K562 (cell line): ENCODE measurements around the gene HMCN2. TPM values are rescaled to one million over a fixed set of nuclear protein-coding genes. Genes with fewer than 3 reads are reported as not detected.

Experiments
- ESRRA ChIP-seq: fragments of 450-650 bp; IDR thresholded peaks from 2 replicates; pipeline ENCODE4 v1.6.1; 2014; ENCODE audit warnings: low read depth, mild to moderate bottlenecking, moderate library complexity, borderline replicate concordance
- HDGF ChIP-seq: fragments of 450-650 bp; IDR thresholded peaks from 2 replicates; pipeline ENCODE4 v1.6.1; 2016
- HNRNPH1 ChIP-seq: fragments of 200-400 bp; formaldehyde crosslinking; optimal IDR thresholded peaks from 2 replicates; pipeline ENCODE3; 2017; ENCODE audit warnings: low read depth, mild to moderate bottlenecking, low read length, moderate library complexity
- KDM4B ChIP-seq, 2 experiments: fragments of 450-650 bp in 1 of 2; sonication (generic) in 1 of 2; IDR thresholded peaks; 2 replicates each; pipeline ENCODE4 v1.6.1; 2016 to 2017; ENCODE audit warnings: borderline replicate concordance in 2 of 2, antibody characterized with exemption in 1 of 2, low read depth in 1 of 2, mild to moderate bottlenecking in 1 of 2
- MYBL2 ChIP-seq, 2 experiments: fragments of 450-650 bp in 1 of 2; sonication (generic) in 1 of 2; formaldehyde crosslinking in 1 of 2; IDR thresholded peaks; 2 replicates each; pipeline versions ENCODE4 v1.6.1 to v1.8.1; 2017 to 2022; ENCODE audit warnings: borderline replicate concordance in 1 of 2, inconsistent platforms in 1 of 2, low read depth in 1 of 2, mild to moderate bottlenecking in 1 of 2, missing genetic modification reagents in 1 of 2, moderate library complexity in 1 of 2
- MYC ChIP-seq, 2 experiments: fragments of 250-450 bp in 1 of 2; sonication (Bioruptor Pico) in 1 of 2; IDR thresholded peaks; 2 replicates each; pipeline versions ENCODE4 v1.5.1 to v1.6.1; 2012 to 2021; ENCODE audit warnings: low read depth in 2 of 2, borderline replicate concordance in 1 of 2, improper control_type of control experiment in 1 of 2, low read length in 1 of 2, mild to moderate bottlenecking in 1 of 2, moderate library complexity in 1 of 2
- NCOA4 ChIP-seq: fragments of 450-650 bp; IDR thresholded peaks from 2 replicates; pipeline ENCODE4 v1.6.1; 2018; ENCODE audit warnings: mild to moderate bottlenecking; ENCODE audit not compliant: partially characterized antibody
- NFYB ChIP-seq: IDR thresholded peaks from 2 replicates; pipeline ENCODE4 v1.6.1; 2011; ENCODE audit warnings: mild to moderate bottlenecking, moderate library complexity; ENCODE audit not compliant: insufficient read length; ENCODE audit errors: extremely low read depth
- PRMT5 ChIP-seq: sonication (generic); formaldehyde crosslinking; IDR thresholded peaks from 2 replicates; pipeline ENCODE4 v1.5.0; 2020; ENCODE audit warnings: missing genetic modification reagents
- THAP7 ChIP-seq: fragments of 250-450 bp; sonication (Bioruptor Pico); IDR thresholded peaks from 2 replicates; pipeline ENCODE4 v1.5.0; 2021
- TRIM24 ChIP-seq, 2 experiments: fragments of 450-650 bp; IDR thresholded peaks; 2 replicates each; pipeline ENCODE4 v1.6.1; 2016
- U2AF1 ChIP-seq: fragments of 200-400 bp; formaldehyde crosslinking; optimal IDR thresholded peaks from 2 replicates; pipeline ENCODE3; 2017; ENCODE audit warnings: mild to moderate bottlenecking, low read depth, low read length, moderate library complexity
- ZMIZ1 ChIP-seq, 2 experiments: fragments of 150-350 bp in 1 of 2; IDR thresholded peaks; 2 replicates each; pipeline ENCODE4 v1.6.1; 2012 to 2016; ENCODE audit warnings: low read depth in 2 of 2, low read length in 2 of 2, mild to moderate bottlenecking in 1 of 2, moderate library complexity in 1 of 2
- ZNF263 ChIP-seq: sonication (generic); formaldehyde crosslinking; IDR thresholded peaks from 2 replicates; pipeline ENCODE4 v1.8.0; 2022; ENCODE audit warnings: mild to moderate bottlenecking, missing genetic modification reagents, borderline replicate concordance
- ZNF512 ChIP-seq: IDR thresholded peaks from 2 replicates; pipeline ENCODE4 v1.6.1; 2016; ENCODE audit warnings: missing genetic modification characterization, missing compliant biosample characterization
- ZNF586 ChIP-seq: fragments of 450-650 bp; formaldehyde crosslinking; conservative IDR thresholded peaks from 2 replicates; pipeline ENCODE4 v1.4.0; 2020; ENCODE audit warnings: mild to moderate bottlenecking, moderate library complexity
- polyA plus RNA-seq, 8 experiments: library from polyadenylated mRNA; depleted of rRNA in 4 of 8; stranded (reverse) in 5 of 8; unstranded in 3 of 8; fragments of >200 nt; fragmentation: Nextera tagmentation in 2 of 8; fragmentation: Illumina TruSeq in 1 of 8; extraction: Ambion mirVana in 2 of 8; extraction: Trizol in 1 of 8; gene quantifications; 2 replicates each; pipeline versions ENCODE4 v1.2.1 to v1.2.3, GENCODE V29; 2011 to 2014; ENCODE audit warnings: inconsistent platforms in 1 of 8, missing spikeins in 1 of 8
- total RNA-seq, 7 experiments: library from RNA; depleted of rRNA in 6 of 7; stranded (reverse); fragments of >200 nt in 6 of 7; fragmentation: Illumina TruSeq in 2 of 7; extraction: Trizol in 2 of 7; gene quantifications; 2 replicates each; pipeline versions ENCODE4 v1.2.1 to v1.2.3, GENCODE V29; 2011 to 2021; ENCODE audit warnings: low replicate concordance in 1 of 7
- TF ChIP-seq, protein P1 (sequence below): fragments of 450-650 bp; IDR thresholded peaks from 2 replicates; pipeline ENCODE4 v1.6.1; 2016; ENCODE audit warnings: antibody characterized with exemption
- TF ChIP-seq, protein P2 (sequence below): sonication (generic); formaldehyde crosslinking; IDR thresholded peaks from 2 replicates; pipeline ENCODE4 v1.8.0; 2022; ENCODE audit warnings: mild to moderate bottlenecking, missing genetic modification reagents, borderline replicate concordance

Gene HMCN2
- total and polyA plus RNA-seq, 9 of the 15 experiments (the other 6 are each of a cell fraction or from before 2014, with no cell fraction given), result 0.01 TPM; not detected in 8

- TF ChIP-seq, protein P1, sequence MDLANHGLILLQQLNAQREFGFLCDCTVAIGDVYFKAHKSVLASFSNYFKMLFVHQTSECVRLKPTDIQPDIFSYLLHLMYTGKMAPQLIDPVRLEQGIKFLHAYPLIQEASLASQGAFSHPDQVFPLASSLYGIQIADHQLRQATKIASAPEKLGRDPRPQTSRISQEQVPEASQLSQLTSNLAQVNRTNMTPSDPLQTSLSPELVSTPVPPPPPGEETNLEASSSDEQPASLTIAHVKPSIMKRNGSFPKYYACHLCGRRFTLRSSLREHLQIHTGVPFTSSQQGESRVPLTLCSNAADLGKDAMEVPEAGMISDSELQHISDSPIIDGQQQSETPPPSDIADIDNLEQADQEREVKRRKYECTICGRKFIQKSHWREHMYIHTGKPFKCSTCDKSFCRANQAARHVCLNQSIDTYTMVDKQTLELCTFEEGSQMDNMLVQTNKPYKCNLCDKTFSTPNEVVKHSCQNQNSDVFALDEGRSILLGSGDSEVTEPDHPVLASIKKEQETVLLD, result no peak
- 0 out of 2 replicates have a peak, but pooled peaks have one; percentile 42 for TF ChIP-seq HDGF
- TF ChIP-seq THAP7 (CRISPR knock-in tag), result no peak
- TF ChIP-seq ZMIZ1 (IDR thresholded peaks at IDR 0.05; ENCODE audit: low read depth in 2 of 2, low read length in 2 of 2), result no peak
- TF ChIP-seq, protein P2, sequence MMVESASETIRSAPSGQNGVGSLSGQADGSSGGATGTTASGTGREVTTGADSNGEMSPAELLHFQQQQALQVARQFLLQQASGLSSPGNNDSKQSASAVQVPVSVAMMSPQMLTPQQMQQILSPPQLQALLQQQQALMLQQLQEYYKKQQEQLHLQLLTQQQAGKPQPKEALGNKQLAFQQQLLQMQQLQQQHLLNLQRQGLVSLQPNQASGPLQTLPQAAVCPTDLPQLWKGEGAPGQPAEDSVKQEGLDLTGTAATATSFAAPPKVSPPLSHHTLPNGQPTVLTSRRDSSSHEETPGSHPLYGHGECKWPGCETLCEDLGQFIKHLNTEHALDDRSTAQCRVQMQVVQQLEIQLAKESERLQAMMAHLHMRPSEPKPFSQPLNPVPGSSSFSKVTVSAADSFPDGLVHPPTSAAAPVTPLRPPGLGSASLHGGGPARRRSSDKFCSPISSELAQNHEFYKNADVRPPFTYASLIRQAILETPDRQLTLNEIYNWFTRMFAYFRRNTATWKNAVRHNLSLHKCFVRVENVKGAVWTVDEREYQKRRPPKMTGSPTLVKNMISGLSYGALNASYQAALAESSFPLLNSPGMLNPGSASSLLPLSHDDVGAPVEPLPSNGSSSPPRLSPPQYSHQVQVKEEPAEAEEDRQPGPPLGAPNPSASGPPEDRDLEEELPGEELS (CRISPR knock-in tag), result no peak
- no peak for TF ChIP-seq PRMT5 (CRISPR knock-in tag)
- no peak for TF ChIP-seq ZNF512 (tag)
- TF ChIP-seq NFYB, result no peak
- no peak for TF ChIP-seq TRIM24 (IDR thresholded peaks at IDR 0.05)
- 0 out of 2 replicates have a peak, but pooled peaks have one; percentile 13 for TF ChIP-seq MYC (IDR thresholded peaks at IDR 0.05; ENCODE audit: low read depth, low read length)
- no peak for TF ChIP-seq MYC (CRISPR knock-in tag; IDR thresholded peaks at IDR 0.05; ENCODE audit: borderline replicate concordance, low read depth)
- TF ChIP-seq MYBL2 (IDR thresholded peaks at IDR 0.05; ENCODE audit: low read depth), result no peak
- no peak for TF ChIP-seq MYBL2 (CRISPR knock-in tag; IDR thresholded peaks at IDR 0.05; ENCODE audit: borderline replicate concordance)
- TF ChIP-seq HNRNPH1, result no peak
- no peak for TF ChIP-seq ZNF586 (CRISPR knock-in tag)
- 0 out of 2 replicates have a peak, but pooled peaks have one; percentile 15 for TF ChIP-seq ZNF263 (CRISPR knock-in tag)
- TF ChIP-seq KDM4B (IDR thresholded peaks at IDR 0.05; ENCODE audit: borderline replicate concordance in 2 of 2, low read depth in 1 of 2), result no peak
- no peak for TF ChIP-seq NCOA4
- TF ChIP-seq ESRRA, result no peak
- TF ChIP-seq U2AF1, result no peak
Measured at GRCh38 chr9:130461218-130461630, 195.7 kb downstream of the HMCN2 start (continued).
